HL-60/S4 treated with phorbol 12-myristate 13-acetate at 8.2 ng/mL for 4 days and 3 days (cell line): Measurements from ENCODE around the gene LCOR.

Source experiments
- in situ Hi-C: fragments of 300-500 bp; cut with MboI; formaldehyde crosslinking; loops from 2 replicates; pipeline ENCODE4 v1.15.0; 2022; ENCODE audit warnings: low sequenced_read_pairs

LCOR gene

DNA sequence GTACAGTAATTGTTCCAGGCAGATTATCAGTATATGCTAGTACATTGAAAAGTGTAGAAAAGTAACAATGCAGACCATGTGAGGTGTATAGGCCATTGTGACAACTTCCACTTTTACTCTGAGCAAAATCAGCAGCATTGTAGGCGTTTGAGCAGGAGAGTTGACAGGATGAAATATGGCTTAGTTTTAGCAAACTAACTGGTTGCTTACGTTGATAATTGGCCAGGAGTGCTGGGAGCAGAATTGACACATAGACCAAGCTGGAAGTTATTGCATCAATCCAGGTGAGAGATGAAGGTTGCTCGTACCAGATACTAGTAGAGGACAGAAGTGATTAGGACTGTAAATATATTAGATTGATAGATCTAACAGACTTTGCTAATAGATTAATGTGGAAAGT is 46.0 kb downstream of the LCOR start:
- in situ Hi-C loops: no loop called here

DNA sequence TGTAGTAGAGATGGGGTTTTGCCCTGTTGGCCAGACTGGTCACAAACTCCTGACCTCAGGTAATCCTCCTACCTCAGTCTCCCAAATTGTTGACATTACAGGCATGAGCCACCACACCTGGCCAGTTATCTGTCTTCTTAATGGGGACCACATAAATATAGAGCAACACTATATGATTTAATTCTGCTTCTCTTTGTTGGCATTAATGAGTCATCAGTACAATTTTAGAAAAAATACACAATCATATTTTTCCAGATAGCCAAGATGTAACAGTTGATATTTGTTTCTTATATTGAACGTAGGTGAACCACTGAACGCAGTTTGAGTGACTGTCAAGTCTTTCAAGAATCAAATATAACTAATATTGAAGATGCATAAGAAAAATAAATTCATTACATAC is 48.5 kb downstream of the LCOR start:
- in situ Hi-C loops: no loop called here

DNA sequence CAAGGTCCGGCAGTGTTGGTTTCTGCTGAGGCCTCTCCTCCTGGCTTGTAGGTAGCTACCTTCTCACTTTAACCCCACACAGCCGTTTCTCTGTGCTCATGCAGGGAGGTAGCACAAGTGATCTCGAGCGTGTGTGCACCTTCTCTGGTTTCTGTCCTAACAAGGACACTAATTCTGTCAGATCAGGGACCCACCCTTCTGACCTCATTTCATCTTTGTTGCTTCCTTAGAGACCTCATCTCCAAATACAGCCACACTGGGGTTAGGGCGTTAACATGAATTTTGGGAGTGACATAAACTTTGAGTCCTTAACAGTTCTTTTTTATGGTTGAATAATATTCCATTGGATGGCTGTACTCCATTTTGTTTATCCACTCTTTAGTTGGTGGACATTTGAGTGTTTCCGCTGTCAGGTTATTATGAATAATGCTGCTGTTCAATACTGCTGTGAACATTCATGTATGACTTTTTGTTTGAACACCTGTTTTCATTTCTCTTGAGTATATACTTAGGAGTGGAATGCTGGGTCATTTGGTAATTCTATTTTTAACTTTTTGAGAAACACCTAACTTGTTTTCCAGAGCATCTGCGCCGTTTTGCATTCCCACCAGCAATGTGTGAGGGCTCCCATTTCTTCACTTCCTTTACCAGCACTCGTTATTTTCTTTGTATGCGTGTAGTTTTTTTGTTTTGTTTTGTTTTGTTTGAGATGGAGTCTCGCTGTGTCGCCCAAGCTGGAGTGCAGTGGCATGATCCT is 57.5 kb downstream of the LCOR start:
- in situ Hi-C loops: no loop called here

DNA sequence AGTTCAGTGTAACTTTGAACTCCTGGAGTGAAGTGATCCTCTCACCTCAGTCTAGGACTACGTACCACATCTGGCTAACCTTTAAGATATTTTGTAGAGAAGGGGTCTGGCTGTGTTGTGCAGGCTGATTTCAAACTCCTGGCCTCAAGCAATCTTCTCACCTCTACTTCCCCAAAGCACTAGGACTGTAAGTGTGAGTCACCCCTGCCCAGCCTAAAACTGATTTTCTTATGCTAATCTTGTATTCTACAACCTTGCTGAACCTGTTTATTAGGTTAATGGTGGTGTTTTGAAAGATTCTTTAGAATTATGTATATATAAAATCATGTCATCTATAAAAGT is 58.0 kb downstream of the LCOR start:
- in situ Hi-C loops: no loop called here

DNA sequence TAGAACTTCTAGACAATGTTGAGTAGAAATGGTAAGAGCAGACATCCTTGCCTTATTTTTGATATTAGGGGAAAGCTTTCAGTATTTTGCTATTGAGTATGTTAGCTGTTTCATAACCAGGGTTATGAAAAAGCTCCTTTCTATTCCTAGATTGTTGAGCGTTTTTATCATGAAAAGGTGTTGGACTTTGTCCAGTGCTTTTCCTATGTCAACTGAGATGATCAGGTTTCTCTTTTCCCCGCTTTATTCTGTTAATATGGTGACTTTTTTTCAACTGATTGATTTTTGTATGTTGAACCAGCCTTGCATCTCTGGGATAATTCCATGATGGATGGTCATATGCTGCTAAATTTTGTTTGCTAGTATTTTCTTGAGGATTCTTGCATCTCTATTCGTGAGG is 58.5 kb downstream of the LCOR start:
- in situ Hi-C loops: no loop called here

DNA sequence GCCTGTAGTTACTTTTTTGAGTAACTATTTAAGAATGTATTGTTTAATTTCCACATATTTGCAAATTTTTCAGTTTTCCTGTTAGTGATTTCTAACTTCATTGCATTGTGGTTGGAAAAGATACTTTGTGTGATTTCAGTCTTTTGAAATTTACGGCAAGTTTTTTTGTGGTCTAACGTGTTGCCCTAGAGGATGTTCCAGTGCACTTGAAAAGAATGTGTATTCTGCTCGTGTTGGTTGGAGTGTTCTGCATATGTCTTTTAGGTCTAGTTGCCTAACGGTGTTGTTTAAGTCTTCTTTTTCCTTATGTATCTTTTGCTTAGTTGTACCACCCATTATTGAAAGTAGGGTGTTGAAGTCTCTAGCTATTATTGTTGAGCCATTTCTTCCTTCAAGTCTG is 59.7 kb downstream of the LCOR start:
- in situ Hi-C loops: no loop called here

DNA sequence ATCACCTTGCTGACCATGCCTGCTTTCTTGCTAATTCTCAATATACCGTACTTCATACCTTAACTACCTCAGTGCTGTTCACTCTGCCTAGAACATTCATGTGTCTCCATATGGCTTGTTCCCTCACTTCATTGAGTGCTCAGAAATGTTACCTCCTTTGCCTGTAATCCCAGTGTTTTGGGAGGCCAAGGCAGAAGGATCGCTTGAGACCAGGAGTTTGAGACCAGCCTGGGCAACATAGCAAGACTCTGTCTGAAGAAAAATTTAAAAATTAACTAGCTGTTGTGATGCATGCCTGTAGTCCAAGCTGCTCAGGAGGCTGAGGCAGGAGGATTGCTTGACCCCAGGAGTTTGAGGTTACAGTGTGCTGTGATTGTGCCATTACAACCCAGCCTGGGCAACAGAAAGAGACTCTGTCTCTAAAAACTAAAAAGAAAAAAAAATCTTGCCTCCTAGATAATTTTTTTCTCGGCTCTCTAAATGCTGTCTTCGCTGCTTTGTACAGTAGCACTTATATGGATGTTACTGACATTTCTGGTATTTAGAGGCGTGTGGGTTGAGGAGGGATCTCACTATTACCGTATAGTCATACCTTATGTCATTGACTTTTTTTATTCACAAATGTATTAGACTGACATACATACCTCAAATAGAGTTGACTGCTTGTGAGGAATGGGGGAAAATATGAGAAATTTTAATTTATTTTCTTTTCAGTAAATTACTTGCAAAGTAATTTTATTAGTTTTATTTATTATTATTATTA is 63.7 kb downstream of the LCOR start:
- in situ Hi-C loops: no loop called here

DNA sequence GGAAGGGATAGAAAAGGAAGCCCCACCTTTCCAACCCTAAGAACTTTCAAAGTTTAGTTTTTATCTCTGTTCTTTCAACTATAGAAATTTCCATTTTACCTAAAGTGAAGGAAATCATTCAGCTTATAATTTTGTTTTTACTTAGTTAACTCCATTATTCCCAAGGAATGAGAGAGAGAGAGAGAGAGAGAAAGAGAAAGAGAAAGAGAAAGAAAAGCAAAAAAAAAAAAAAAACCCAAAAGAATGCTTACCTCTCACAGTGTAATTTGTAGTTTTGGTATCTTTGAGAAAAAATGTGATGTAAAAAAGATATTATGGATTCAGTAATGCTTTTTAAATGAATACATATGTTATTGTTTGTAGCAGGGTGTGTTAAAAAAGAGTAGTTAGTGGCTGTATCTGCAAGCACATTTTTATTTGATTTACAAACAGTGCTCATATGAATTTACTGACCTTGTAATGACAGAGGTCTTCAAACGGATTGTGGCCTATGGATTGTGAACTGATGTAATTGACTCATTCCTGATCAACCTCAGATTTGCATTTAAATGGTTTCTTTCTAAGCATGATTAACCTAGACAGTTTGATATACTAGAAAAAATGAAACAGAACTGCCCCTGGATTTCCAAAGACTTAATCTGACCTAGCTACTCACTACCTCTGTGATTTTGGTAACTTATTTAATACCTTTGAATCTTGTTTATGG is 64.9 kb downstream of the LCOR start:
- in situ Hi-C loops: no loop called here

DNA sequence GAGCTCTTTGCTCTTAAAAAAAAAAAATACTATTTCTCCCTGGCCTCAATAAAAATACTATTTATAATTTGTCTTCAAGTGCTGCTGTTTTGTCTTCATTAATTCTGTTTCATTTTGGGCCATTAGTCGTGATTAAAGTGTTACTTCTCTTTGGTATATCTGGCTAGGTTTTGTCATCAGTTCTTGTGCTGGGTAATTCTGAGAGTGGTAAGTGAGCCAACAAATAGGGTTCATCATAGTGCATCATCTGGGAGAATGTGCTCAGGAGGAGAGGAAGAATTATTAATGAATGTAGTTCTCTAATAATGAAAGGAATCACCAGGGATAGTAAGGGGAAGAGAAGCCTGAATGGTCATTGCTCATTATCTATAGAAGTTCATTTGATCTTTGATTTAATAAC is 70.0 kb downstream of the LCOR start:
- in situ Hi-C loops: no loop called here

DNA sequence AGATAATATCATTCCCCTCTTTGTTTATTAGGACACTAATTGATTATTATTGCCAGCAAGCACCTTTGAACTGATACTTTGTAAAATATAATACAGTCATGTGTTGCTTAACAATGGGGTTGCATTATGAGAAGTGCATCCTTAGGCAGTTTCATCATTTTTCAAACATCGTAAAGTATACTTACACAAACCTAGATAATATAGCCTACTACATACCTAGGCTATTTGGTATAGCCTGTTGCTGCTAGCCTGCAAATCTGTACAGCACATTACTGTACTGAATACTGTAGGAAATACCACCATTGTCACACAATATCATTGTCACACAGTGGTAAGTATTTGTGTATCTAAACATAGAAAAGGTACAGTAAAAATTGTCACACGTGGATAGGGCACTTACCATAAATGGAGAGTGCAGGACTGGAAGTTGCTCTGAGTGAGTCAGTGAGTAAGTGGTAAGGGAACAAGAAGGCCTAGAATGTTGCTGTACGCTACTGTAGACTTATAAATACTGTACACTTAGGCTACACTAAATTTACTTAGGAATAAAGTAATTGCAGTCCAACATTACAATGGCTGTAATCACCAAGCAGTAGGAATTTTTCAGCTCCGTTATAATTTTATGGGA is 70.7 kb downstream of the LCOR start:
- in situ Hi-C loops: no loop called here

DNA sequence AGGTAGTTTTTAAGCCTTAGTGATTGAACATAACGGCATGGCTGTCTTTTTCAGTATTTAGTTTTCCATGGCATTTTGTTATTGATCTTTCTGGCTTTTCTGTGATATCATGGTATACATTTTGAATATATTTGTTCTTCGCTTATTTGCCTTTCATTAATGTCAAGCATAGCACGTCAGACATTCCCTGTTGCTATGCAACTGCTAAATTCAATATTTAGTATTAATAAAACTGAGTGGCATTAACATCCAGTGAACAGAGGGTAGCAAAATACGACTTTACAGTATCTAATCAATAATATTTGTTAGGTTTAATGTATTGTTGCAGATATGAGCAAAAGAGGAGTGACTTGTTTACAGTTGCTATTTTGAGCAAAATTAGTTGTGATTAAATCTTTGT is 72.5 kb downstream of the LCOR start:
- in situ Hi-C loops: no loop called here

DNA sequence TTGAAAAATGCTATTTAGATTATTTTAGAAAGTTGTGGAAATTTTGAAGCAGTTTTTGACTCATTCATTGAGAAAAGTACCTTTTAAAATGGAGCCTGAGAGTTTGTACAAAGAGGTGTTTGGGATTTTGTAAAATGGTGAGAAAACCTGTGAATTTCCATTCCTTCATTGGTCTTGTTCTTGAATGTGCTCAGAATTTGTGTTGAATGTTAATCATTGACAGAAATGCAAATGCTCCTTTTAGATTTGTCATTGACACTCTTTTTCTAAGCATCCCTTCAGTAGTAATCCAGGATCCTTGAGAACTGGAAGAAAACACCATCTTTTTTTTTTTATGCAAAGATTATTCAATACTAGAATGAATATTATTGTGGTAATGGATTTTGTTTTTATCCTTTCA is 74.8 kb downstream of the LCOR start:
- in situ Hi-C loops: no loop called here

DNA sequence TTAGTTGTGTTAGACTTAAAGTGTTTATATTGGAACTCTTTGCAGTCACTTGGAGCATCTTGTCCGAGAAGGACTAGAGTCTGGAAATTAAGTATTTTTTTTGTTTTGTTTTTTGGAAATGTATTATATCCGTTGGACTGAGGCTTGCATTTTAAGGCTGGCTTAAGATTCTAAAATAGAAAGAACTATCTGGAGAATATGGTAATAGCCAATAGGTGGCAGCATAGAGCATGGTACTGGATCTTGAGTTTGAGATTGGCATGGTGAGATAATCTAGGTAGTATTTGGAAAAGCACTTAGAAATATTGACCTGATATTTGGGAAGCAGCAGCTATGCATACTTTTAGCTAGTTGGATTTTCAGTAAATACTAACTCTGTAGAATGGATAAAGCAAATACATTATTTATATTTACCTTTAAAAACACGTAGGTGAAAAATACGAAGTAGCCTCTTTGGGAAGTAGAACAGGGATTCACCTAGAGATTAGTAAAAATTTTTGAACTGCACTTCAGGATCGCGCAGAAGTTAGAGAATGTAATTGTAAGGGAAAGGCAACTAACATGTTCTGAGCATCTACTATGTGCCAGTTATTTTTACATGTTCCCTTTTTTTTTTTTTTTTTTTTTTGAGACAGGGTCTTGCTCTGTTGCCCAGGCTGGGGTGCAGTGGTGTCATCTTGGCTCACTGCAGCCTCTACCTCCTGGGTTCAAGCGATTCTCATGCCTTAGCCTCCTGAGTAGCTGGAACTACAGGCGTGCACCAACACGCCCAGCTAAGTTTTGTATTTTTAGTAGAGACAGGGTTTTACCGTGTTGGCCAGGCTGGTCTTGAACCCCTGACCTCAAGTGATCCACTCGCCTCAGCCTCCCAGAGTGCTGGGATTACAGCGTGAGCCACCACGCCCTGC is 78.6 kb downstream of the LCOR start:
- in situ Hi-C loops: no loop called here

DNA sequence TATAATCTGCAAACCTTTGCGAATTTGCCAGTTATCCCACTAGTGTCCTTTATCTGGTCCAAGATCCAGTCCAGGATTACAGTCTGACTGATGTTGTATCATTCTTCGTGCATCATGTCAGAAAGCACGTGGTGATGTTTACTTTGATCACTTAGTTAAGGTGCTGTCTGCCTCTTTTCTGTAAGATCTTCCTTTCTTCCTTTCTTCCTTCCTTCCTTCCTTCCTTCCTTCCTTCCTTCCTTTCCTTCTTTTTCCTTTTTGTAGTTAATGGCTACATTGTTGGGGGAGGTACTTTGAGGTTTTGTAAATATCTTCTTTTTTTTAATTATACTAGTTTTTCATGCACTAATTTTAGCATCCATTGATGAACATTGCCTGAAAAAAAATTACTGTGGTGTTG is 80.3 kb downstream of the LCOR start:
- in situ Hi-C loops: no loop called here

DNA sequence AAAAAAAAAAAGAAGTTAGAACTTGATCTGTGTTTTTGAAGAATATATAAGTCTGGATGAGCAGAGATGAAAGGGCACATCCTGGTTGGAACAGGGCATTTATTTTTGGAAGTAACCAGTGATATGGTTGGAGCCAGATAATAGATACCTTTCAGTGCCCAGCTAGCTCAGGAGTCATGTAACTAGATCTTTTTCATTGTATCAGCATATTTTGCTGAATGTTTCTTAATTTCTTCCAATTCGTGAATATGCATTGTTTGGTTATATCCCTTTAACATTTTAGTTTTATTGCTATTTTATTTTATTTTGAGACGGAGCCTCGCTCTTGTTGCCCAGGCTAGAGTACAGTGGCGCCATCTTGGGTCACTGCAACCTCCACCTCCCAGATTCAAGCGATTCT is 81.8 kb downstream of the LCOR start:
- in situ Hi-C loops: no loop called here

DNA sequence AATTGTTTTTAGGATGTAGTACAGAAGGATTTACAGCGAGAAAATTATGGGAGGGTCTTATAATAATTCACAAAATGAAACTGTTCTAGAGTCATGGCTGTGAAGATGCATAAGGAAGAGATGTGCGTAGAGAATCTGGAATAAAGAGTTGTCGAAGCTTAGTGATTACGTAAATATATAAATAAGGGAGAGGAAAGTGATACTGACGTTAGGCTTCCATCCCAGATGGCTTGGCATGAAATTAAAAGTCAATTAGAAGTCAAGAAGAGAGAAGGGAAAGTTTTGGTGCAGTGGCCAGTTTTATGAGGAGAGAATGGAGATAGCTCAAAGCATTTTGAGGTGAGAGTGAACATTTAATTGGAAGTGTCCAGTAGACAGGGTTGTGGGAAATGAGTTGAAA is 85.5 kb downstream of the LCOR start:
- in situ Hi-C loops: no loop called here

DNA sequence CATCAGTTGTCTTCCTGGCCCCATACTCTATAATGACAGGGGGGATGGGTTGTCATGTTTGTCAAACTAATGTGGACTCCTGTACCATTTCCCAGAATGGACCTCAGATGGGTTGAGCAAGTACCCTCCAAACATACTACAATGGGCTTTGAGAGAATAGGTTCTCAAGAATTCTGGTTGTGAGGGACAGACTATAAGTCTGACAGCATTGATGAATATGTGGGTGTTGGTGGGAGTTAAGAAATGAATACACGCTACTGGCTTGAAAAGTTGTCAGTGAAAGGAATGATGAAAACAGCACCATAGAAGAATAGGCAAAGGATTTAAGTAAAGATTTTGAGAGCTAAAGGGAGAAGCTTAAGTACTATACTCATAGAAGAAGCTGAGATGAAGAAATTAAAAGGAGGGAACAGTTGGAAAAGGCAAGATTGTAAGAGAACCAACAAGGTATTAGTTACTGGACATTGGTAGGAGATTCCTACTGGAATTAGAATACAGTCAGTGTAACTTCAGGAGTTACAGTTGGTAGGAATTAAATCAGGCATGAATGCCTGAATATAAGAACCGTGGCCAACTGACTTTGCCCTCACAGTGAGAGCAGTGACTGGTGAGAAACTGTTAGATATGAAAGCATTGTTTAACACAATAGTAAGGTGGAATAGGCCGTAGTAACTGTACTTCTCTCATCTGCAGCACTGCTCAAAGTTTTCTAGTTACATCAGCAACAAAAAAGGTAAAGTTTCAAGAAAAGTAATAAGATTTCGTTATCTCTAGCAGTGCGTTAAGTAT is 86.3 kb downstream of the LCOR start:
- in situ Hi-C loops: no loop called here

DNA sequence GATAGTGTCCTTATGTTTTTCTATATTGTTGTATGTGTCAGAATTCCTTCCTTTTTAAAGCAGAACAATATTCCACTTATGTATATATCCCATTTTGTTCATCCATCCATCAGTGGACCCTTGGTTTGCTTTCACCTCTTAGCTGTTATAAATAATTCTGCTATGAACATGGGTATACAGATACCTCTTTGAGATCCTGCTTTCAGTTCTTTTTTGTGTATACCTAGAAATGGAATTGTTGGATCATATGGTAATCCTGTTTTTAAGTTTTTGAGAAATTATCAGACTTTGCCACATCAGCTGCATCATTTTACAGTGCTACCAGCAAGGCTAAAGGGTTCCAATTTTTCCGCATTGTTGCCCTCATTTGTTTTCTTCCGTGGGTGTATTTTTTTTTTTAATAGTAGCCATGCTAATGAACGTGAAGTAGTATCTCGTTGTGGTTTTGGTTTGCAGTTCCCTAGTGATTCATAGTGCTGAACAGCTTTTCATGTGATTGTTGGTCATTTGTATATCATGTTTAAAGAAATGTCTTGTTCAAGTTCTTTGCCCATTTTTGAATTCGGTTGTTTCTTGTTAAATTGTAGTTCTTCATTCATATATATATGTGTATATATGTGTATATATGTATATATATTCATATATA is 87.8 kb downstream of the LCOR start:
- in situ Hi-C loops: no loop called here

DNA sequence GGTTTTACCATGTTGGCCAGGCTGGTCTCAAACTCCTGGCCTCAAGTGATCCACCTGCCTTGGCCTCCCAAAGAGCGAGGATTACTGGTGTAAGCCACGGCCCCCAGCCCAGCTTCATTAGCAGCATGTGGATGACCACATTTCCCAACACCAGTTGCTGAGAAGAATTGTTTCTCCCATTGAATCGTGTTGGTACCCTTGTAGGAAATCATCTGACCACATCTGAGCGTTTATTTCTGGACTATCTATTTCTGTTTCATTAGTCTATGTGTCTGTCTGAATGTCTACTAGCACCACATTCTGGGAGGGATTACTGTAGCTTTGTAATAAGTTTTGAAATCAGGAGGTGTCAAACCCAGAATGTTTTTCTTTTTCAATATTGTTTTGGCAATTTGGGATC is 89.6 kb downstream of the LCOR start:
- in situ Hi-C loops: no loop called here
